Choroid plexus epithelial cell (primary cell): ENCODE measurements around the gene EMC10.
"Not testable (repeated sequence)": the region's sequence is repeated elsewhere in the genome, so short reads cannot be mapped to it uniquely, and the experiment has no call there.

Experiments
- DNase-seq: peaks from one replicate; pipeline ENCODE4 v3.0.0-alpha.2; 2010; ENCODE audit warnings: low read depth
- H3K4me3 ChIP-seq: 2 replicates; pipeline ENCODE4 v1.5.1; 2011; ENCODE audit warnings: low read depth, mild to moderate bottlenecking, control low read depth, low read length, moderate library complexity
- TF ChIP-seq, protein P1 (sequence below): conservative IDR thresholded peaks from 2 replicates; pipeline ENCODE4 v1.5.1; 2011; ENCODE audit warnings: low read depth, mild to moderate bottlenecking, control low read depth, inconsistent platforms, low read length, moderate library complexity

The EMC10 gene

GRCh38 chr19:50516964-50517703, 40.8 kb downstream of the EMC10 start:
- DNase-seq: no peak
- TF ChIP-seq, protein P1, sequence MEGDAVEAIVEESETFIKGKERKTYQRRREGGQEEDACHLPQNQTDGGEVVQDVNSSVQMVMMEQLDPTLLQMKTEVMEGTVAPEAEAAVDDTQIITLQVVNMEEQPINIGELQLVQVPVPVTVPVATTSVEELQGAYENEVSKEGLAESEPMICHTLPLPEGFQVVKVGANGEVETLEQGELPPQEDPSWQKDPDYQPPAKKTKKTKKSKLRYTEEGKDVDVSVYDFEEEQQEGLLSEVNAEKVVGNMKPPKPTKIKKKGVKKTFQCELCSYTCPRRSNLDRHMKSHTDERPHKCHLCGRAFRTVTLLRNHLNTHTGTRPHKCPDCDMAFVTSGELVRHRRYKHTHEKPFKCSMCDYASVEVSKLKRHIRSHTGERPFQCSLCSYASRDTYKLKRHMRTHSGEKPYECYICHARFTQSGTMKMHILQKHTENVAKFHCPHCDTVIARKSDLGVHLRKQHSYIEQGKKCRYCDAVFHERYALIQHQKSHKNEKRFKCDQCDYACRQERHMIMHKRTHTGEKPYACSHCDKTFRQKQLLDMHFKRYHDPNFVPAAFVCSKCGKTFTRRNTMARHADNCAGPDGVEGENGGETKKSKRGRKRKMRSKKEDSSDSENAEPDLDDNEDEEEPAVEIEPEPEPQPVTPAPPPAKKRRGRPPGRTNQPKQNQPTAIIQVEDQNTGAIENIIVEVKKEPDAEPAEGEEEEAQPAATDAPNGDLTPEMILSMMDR: no peak
- no peak overlapping the region for H3K4me3 ChIP-seq

- TF ChIP-seq, protein P1: no peak
- no peak for DNase-seq
These were observed 41.4 kb downstream of the EMC10 start for GRCh38 chr19:50517704-50518075.

DNA sequence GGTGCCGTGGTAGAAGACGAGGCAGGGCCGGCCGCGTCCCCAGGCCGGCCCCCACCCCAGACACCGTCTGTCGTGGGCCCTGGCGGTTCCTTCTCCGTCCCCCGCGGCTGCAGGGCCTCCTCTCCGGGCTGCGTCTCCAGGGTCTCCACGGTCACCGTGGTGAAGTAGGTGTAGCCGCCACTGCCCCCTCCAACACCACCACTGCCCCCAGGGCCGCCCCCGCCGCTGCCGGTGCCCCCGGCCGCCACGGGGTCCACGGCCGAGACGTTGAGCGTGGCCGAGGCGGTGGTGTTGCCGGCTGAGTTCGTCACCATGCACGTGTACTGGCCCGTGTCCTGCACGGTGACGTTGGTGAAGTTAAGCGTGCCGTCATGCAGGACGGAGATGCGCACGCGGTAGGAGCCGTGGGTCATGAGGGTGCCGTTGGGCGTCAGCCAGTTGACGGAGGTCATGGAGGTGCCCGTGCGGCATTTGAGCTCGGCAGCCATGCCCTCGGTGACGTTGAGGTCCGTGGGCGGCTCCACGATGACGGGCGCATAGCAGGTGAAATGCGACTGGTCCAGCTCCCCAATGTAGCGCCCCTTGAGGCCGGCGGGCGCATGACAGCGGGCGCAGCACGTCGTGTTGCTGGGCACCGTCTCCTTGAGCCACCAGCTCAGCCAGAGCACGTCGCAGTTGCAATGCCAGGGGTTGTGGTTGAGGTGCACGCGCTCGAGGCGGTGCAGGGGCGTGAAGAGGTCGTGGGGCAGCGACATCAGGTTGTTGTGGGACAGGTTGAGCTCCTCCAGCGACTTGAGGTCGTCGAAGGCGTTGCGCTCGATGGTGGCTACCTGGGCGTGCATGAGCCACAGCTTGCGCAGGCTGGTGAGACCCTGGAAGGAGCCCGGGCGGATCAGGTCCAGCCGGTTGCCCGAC, 42.0 kb downstream of the EMC10 start:
- TF ChIP-seq, protein P1: peak; percentile 13
- DNase-seq: no peak
- H3K4me3 ChIP-seq: no peak overlapping the region

More at GRCh38 chr19:50517704-50518075, 41.4 kb downstream of the EMC10 start:
- no peak overlapping the region for H3K4me3 ChIP-seq

DNA sequence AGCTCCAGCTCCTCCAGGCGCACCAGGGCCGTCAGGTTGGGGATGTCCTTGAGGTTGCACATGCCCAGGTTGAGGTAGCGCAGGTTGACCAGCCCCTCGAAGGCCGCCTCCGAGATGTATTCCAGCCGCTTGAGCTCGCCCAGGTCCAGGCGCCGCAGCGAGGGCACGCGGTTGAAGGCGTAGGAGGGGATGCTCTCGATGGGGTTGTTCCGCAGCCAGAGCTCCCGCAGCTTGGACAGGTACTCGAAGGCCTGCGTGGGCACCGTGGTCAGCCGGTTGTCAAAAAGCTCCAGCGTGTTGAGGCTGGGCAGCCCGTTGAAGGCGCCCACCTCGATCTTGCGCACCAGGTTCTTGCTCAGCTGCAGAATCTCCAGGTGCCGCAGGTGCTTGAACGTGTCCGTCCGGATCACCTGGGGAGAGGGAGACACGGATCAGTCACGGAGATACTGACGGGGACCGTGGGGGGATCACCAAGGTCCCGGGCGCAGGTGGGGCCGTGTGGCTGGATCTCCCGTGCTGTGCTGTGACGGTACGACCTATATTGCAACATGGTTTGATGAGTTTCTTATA, 42.8 kb downstream of the EMC10 start:
- no peak for DNase-seq
- TF ChIP-seq, protein P1: no peak
- H3K4me3 ChIP-seq: no peak overlapping the region

- TF ChIP-seq, protein P1: no peak
- DNase-seq: no peak
- H3K4me3 ChIP-seq: no peak overlapping the region
These were observed 44.6 kb downstream of the EMC10 start for GRCh38 chr19:50520822-50521465.

DNA sequence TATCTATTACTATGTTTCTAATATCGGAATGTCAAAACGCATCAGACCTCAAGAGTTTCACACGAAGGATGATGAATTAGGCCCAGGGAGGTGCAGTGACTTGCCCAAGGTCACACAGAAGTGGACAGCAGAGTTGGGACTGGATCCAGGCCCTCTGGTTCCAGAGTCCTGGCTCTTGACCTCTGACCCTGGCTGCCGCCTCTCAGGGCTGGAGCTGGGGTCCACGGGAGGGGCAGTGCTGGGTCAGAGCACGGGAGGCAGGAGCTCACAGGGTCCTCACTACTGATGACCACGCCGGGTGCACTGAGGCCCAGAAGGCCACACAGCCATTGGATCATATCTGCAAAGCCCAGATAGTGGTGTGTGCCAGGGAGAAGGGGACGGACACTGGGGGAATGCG, 46.6 kb downstream of the EMC10 start:
- TF ChIP-seq, protein P1: no peak
- no peak for DNase-seq
- H3K4me3 ChIP-seq: no peak overlapping the region

GRCh38 chr19:50528052-50528451, 51.7 kb downstream of the EMC10 start:
- DNase-seq, H3K4me3 ChIP-seq: not testable (repeated sequence)
